Loucy (cell line): ENCODE data around the gene SHROOM3.
A peak's percentile ranks its signal among the peaks of the same experiment; 100 is the strongest.

Experiments
- H2AFZ ChIP-seq: fragments of 200-600 bp; sonication (generic); 2 replicates; pipeline ENCODE4 v1.6.0; 2016; ENCODE audit warnings: antibody characterized with exemption, mild to moderate bottlenecking, low read length, moderate library complexity
- H3F3A ChIP-seq: fragments of 200-600 bp; 2 replicates; pipeline ENCODE4 v1.6.0; 2016; ENCODE audit warnings: antibody characterized with exemption, low read depth, mild to moderate bottlenecking
- H3K27me3 ChIP-seq: fragments of 200-600 bp; sonication (generic); 2 replicates; pipeline ENCODE4 v1.6.1; 2014; ENCODE audit warnings: low read length, mild to moderate bottlenecking; ENCODE audit not compliant: insufficient read depth, poor library complexity, severe bottlenecking
- H3K36me3 ChIP-seq: fragments of 200-600 bp; sonication (generic); 2 replicates; pipeline ENCODE4 v1.6.1; 2016; ENCODE audit warnings: low read length; ENCODE audit not compliant: insufficient read depth
- H3K4me1 ChIP-seq: fragments of 200-600 bp; sonication (generic); 2 replicates; pipeline ENCODE4 v1.5.1; 2014; ENCODE audit warnings: low read length, mild to moderate bottlenecking; ENCODE audit not compliant: insufficient read depth, poor library complexity, severe bottlenecking
- H3K4me2 ChIP-seq: fragments of 200-600 bp; sonication (generic); 2 replicates; pipeline ENCODE4 v1.6.0; 2014; ENCODE audit warnings: antibody characterized with exemption, low read length, low read depth, mild to moderate bottlenecking; ENCODE audit not compliant: poor library complexity, severe bottlenecking
- H3K4me3 ChIP-seq: fragments of 200-600 bp; sonication (generic); 2 replicates; pipeline ENCODE4 v1.5.1; 2014; ENCODE audit warnings: low read length, mild to moderate bottlenecking, mixed read lengths; ENCODE audit not compliant: poor library complexity, severe bottlenecking
- H3K79me2 ChIP-seq: fragments of 200-600 bp; sonication (generic); 2 replicates; pipeline ENCODE4 v1.6.1; 2014; ENCODE audit warnings: low read length; ENCODE audit not compliant: insufficient read depth
- H3K9ac ChIP-seq: fragments of 200-600 bp; sonication (generic); 2 replicates; pipeline ENCODE4 v1.6.0; 2014; ENCODE audit warnings: mild to moderate bottlenecking, low read depth, low read length, moderate library complexity; ENCODE audit not compliant: poor library complexity, severe bottlenecking
- H3K9me2 ChIP-seq: fragments of 200-600 bp; sonication (generic); replicated peaks from 2 replicates; pipeline ENCODE4 v1.6.1; 2016; ENCODE audit warnings: low read depth, low read length, mixed read lengths
- H3K9me3 ChIP-seq: fragments of 200-600 bp; sonication (generic); 2 replicates; pipeline ENCODE4 v1.6.1; 2014; ENCODE audit warnings: mild to moderate bottlenecking, antibody characterized with exemption, low read length, low read depth; ENCODE audit not compliant: insufficient read depth
- H4K20me1 ChIP-seq: fragments of 200-600 bp; sonication (generic); 2 replicates; pipeline ENCODE4 v1.6.0; 2014; ENCODE audit warnings: antibody characterized with exemption, low read length, mild to moderate bottlenecking; ENCODE audit not compliant: insufficient read depth, poor library complexity, severe bottlenecking
- CTCF ChIP-seq: fragments of 200-600 bp; sonication (generic); conservative IDR thresholded peaks from 2 replicates; pipeline ENCODE4 v1.5.1; 2014; ENCODE audit warnings: mild to moderate bottlenecking, antibody characterized with exemption, low read length
- EZH2phosphoT487 ChIP-seq: fragments of 200-600 bp; IDR thresholded peaks from 2 replicates; pipeline ENCODE4 v1.6.1; 2018; ENCODE audit warnings: antibody characterized with exemption, mild to moderate bottlenecking, moderate library complexity, borderline replicate concordance

Gene SHROOM3

GRCh38 chr4:76430519-76431388 is 4.3 kb upstream of the SHROOM3 start:
- peak overlapping the region; percentile 45 for H3K4me2 ChIP-seq
- no peaks in the 10 kb centered on the region for H3K9me2 ChIP-seq
- H3K9me3 ChIP-seq = no peaks in the 10 kb centered on the region
- H2AFZ ChIP-seq = peak overlapping the region; percentile 29
- no peaks in the 10 kb centered on the region for H3F3A ChIP-seq
- no peak for TF ChIP-seq EZH2phosphoT487
- peak; percentile 80 for TF ChIP-seq CTCF
- no peaks in the 10 kb centered on the region for H3K79me2 ChIP-seq
- H4K20me1 ChIP-seq = no peaks in the 10 kb centered on the region
- H3K9ac ChIP-seq = peak overlapping the region; percentile 26
- H3K36me3 ChIP-seq = no peaks in the 10 kb centered on the region
- no peaks in the 10 kb centered on the region for H3K27me3 ChIP-seq
- H3K4me1 ChIP-seq = peaks cover 8% of the 10 kb centered on the region
- H3K4me3 ChIP-seq = peak overlapping the region; percentile 27

GRCh38 chr4:76435528-76436319 is 695 bp downstream of the SHROOM3 start:
- no peak overlapping the region for H3K4me2 ChIP-seq
- H3K9me2 ChIP-seq = no peaks in the 10 kb centered on the region
- TF ChIP-seq EZH2phosphoT487 (no peak), CTCF (no peak)
- H3K36me3 ChIP-seq = no peaks in the 10 kb centered on the region
- H4K20me1 ChIP-seq = no peaks in the 10 kb centered on the region
- no peaks in the 10 kb centered on the region for H3K9me3 ChIP-seq
- no peaks in the 10 kb centered on the region for H3K27me3 ChIP-seq
- no peaks in the 10 kb centered on the region for H3F3A ChIP-seq
- H3K9ac ChIP-seq = no peak overlapping the region
- H3K79me2 ChIP-seq = no peaks in the 10 kb centered on the region
- H3K4me1 ChIP-seq = peaks cover 8% of the 10 kb centered on the region
- H2AFZ ChIP-seq = 0 out of 2 replicates have a peak overlapping the region, but pooled peaks have one; percentile 53
- H3K4me3 ChIP-seq = no peak overlapping the region

- Histone ChIP-seq H3F3A (no peaks in the 10 kb centered on the region), H3K9ac (no peak overlapping the region), H3K4me2 (no peak overlapping the region), H3K27me3 (no peaks in the 10 kb centered on the region), H3K9me2 (no peaks in the 10 kb centered on the region), H2AFZ (no peak overlapping the region), H3K9me3 (no peaks in the 10 kb centered on the region), H3K4me1 (peaks cover 8% of the 10 kb centered on the region), H3K4me3 (no peak overlapping the region), H3K79me2 (no peaks in the 10 kb centered on the region), H4K20me1 (no peaks in the 10 kb centered on the region), H3K36me3 (no peaks in the 10 kb centered on the region)
- TF ChIP-seq CTCF = no peak
Measured at GRCh38 chr4:76439491-76439890, 4.5 kb downstream of the SHROOM3 start.
